ENCODE results near the gene RNF144B.

DNA sequence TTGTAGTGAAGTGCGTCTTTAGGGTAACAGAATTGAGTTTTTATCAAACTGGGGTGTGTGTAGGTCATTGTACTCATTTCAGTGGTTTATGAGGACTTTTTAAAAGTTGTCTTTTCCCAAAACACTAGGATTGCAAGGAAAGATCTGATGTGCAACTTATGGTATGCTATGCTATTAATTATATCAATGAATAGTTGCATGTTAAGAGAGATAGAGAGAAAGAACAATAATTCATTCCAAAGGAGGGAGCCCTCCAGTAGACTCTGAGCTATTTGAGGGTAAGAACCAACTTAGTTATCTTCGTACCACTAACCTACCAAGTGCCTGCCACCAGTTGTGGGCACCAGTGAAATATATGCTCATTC is 117.1 kb downstream of the RNF144B start:
- TF ChIP-seq, protein P1, sequence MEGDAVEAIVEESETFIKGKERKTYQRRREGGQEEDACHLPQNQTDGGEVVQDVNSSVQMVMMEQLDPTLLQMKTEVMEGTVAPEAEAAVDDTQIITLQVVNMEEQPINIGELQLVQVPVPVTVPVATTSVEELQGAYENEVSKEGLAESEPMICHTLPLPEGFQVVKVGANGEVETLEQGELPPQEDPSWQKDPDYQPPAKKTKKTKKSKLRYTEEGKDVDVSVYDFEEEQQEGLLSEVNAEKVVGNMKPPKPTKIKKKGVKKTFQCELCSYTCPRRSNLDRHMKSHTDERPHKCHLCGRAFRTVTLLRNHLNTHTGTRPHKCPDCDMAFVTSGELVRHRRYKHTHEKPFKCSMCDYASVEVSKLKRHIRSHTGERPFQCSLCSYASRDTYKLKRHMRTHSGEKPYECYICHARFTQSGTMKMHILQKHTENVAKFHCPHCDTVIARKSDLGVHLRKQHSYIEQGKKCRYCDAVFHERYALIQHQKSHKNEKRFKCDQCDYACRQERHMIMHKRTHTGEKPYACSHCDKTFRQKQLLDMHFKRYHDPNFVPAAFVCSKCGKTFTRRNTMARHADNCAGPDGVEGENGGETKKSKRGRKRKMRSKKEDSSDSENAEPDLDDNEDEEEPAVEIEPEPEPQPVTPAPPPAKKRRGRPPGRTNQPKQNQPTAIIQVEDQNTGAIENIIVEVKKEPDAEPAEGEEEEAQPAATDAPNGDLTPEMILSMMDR (conservative IDR thresholded peaks at IDR 0.05 in 1 of 2, IDR thresholded peaks at IDR 0.05 in 1 of 2; ENCODE audit: low read depth in 1 of 2, low read length in 2 of 2), result no peak
- TF ChIP-seq EZH2 (IDR thresholded peaks at IDR 0.05; ENCODE audit: low read length, missing control alignments), result no peak

Measured in fibroblast of lung (primary cell).